GM18870 (cell line): Measurements from ENCODE around the gene ZNF423.

Experiments
- ATAC-seq: cut with Tn5 transposase; IDR thresholded peaks from one replicate; pipeline ENCODE4 v1.9.1; 2021; ENCODE audit warnings: moderate library complexity; ENCODE audit not compliant: unreplicated experiment

Gene ZNF423

GRCh38 chr16:49672753-49673152, 183.2 kb downstream of the ZNF423 start:
- no peak for ATAC-seq

GRCh38 chr16:49671333-49671732, 184.6 kb downstream of the ZNF423 start:
- ATAC-seq: no peak

DNA sequence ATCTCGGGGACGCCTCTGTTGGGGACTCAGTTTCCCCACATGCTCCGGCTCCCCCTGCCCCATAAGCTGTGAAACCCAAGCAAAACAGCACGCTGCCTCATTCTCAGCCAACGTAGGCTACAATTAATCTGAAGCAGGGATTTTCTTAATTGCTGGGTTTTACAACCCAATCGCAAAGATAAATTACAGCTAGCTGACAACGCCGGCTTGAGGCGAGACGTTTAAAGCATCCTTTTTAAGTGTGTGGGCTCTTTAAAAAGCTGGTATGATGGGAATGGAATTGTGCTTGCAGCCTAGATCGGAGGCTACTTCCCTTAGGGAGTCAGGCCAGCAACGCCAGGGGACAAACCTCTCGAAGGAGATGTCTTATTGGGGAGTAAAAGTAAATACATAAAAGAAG, 185.3 kb downstream of the ZNF423 start:
- ATAC-seq: no peak

GRCh38 chr16:49665482-49666230, 190.3 kb downstream of the ZNF423 start:
- ATAC-seq: no peak

GRCh38 chr16:49664221-49665215, 191.4 kb downstream of the ZNF423 start:
- no peak for ATAC-seq

DNA sequence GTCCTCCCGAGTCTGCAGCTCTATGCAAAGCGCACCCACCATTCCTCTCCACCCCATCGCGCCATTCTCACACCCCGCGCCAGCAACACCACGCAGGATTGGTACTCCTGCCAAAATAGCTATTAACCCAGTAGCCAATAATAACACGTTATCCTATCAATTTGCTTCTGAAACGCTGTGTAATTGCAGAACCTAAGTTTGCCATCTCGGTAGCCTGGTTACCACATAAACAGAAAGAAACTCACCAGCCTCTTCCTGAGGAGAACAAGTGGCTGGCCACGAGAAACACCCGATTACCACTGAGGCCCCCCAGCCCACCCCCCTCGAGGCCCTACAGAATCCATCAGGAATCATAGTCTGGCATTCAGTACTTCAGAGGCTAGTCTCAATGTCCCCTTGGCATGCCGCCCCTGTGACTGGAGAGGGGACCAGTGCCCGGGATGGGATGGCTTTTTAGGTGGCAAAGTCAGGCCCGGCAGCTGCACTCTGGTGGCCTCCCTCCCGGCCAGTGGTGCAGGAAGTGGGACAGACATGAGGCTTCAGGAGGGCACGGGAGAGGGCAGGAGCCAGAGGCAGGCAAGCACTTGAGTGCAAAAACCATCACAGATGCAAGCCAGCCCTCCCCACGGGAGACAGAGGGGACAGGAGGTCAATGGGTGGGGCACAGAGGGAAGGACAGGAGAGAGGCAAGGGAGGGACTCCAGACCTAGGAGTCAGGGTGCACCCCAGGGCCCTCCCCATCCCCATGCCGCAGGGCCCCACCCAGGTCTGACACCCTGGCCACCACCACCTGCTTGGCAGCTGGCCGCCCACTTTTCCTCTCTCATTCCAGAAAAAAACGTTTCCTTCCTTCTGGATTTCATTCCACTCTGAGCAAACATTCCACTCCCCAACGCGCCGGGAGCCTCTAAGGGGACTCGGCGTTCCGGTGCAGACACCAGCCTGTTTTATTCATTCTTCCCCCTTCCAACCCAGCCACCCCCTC, 192.5 kb downstream of the ZNF423 start:
- ATAC-seq: no peak

- no peak for ATAC-seq
These were observed 193.3 kb downstream of the ZNF423 start for GRCh38 chr16:49662569-49662968.

DNA sequence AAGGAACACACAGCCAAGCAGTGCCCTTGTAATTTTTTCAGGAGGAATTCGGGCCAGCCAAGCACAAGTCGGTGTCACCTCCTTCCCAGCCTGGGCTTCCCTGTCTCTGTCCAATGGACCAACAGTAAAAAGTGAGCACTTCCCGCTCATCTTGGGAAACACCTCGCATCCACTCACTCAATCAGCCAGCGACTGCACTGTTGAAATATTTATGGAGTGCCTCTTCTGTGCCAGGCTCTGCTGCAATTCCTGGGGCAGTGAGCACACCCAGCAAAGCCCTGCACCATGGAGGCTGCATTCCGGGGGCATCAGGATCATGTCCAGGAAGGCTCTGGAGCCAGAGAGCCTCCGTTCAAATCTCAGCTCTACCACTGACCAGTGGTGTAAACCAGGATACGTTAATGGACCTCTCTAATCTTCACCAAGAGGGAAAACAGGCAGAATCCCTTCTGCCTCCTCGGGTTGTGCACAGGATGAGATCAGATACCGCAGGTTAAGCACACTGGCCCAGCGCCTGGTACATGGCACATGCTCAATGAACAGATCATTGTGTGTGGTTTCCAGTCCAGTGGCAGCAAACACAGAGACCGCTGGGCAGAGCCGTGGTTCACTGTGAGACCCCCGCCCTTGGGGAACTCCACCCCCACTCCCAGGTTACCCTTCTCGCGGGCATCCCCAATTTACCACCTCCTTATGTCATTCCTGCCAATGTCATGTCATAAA, 194.3 kb downstream of the ZNF423 start:
- ATAC-seq: no peak

DNA sequence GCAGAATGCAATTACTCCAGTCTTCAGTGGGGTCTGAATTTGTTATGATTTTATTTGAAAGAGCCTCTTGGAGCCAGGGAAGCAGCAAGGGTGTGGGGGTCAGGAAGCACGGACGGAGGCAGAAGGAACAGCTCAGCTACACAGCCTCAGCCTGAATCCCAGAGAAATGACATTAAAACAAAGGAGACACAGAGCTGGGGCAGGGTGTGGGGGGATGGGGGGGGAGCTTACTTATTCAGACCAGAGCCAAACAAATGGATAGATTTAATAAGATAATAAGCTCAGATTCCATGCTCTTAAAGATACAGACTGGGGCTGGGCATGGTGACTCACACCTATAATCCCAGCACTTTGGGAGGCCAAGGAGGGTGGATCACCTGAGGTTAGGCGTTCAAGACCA, 195.3 kb downstream of the ZNF423 start:
- ATAC-seq: no peak

- no peak for ATAC-seq
These were observed 196.6 kb downstream of the ZNF423 start for GRCh38 chr16:49659356-49659755.

GRCh38 chr16:49658531-49658930, 197.4 kb downstream of the ZNF423 start:
- ATAC-seq: no peak

GRCh38 chr16:49657736-49658465, 198.0 kb downstream of the ZNF423 start:
- ATAC-seq: no peak

DNA sequence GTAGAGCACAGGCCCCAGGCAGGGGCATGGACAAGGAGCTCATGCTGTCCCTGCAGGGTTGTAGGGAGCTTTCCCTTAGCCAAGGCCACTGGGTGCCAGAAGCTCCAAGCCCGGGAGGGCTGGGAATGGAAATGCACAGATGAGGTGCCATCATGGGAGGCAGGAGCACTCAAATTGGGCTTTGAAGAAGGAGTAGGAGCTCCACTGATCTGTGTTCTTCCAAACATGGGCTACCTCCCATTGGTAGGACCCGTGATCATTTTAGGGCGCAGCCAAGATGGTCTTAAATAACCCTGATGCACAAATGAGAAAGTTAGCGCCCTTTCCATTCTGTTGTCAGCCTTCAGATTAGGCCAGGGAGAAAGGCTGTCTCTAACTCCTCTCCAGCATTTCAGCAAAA, 201.5 kb downstream of the ZNF423 start:
- ATAC-seq: no peak

DNA sequence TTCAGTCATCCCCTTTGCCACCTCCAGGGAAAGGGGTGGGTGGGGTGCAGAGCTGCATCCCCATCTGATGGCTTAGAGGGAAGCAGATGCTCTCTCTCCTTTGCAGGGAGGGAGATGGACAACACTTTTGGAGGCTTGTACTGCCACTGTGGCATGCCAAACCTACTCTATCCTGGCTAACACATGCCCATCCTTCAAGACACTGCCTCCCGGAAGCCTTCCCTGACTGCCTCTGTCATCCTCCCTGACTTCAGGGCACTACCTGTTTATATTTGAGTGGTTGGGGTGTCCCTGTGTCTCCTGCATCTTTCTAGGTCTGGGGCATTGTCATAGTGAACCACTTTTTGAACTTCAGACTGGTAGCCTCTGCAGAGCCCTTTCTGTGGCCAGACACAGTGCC, 202.3 kb downstream of the ZNF423 start:
- ATAC-seq: no peak

- no peak for ATAC-seq
These were observed 202.7 kb downstream of the ZNF423 start for GRCh38 chr16:49653173-49653570.

- ATAC-seq: no peak
These were observed 203.3 kb downstream of the ZNF423 start for GRCh38 chr16:49652456-49653172.

- ATAC-seq: no peak
These were observed 203.9 kb downstream of the ZNF423 start for GRCh38 chr16:49651996-49652395.

DNA sequence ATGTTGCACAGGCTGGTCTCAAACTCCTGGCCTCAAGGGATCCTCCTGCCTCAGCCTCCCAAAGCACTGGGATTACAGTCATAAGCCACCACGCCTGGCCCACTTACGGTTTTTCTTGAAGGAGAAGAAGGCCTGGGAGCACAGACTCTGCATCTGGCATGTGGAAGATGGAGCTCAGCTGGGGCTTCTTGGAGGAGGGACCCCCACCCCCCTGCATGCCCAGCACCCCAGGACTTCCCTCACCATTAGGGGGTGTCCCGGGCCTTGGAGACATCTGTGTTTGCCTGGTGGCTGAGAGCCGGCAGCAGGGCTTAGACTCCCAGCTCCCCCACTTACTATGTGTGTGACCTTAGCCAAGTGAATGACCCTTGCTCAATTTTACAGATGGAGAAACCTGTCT, 204.7 kb downstream of the ZNF423 start:
- no peak for ATAC-seq

- ATAC-seq: no peak
These were observed 205.3 kb downstream of the ZNF423 start for GRCh38 chr16:49650603-49651002.
